NB4 (cell line): ENCODE results near the gene CCT5.

Experiments used
- CTCF ChIP-seq: IDR thresholded peaks from one replicate; pipeline ENCODE4 v1.5.1; 2012; ENCODE audit warnings: low read depth, low read length
- MYC ChIP-seq: IDR thresholded peaks from 2 replicates; pipeline ENCODE4 v1.6.1; 2011; ENCODE audit warnings: low read depth, low read length

- no peak for TF ChIP-seq CTCF
- no peak for TF ChIP-seq MYC
Measured at GRCh38 chr5:10303201-10303600, 53.1 kb downstream of the CCT5 start.
